ENCODE data around the gene FBXO3. TPM values are rescaled to one million over a fixed set of nuclear protein-coding genes. Genes with fewer than 3 reads are reported as not detected.

FBXO3 gene
- total RNA-seq, 2 experiments from 2014 or later = 12.1 to 21.3 TPM

- no TSS peak for BruUV-seq (replicated peaks)
- H3K9me3 ChIP-seq (ENCODE audit: low read length) = no peaks in the 10 kb centered on the region
- H3K4me2 ChIP-seq (ENCODE audit: low read length) = no peak overlapping the region
- H3K9me2 ChIP-seq (ENCODE audit: insufficient read depth, low read length) = no peaks in the 10 kb centered on the region
- DNase-seq (ENCODE audit: low spot score) = no peak
- H3K27ac ChIP-seq (ENCODE audit: low read depth, low read length, poor library complexity, severe bottlenecking) = no peak overlapping the region
- TF ChIP-seq CTCF (conservative IDR thresholded peaks at IDR 0.05; ENCODE audit: low read length) = no peak
- H2AFZ ChIP-seq (ENCODE audit: low read length) = no peak overlapping the region
- intact Hi-C loops (cut with micrococcal nuclease; ENCODE audit: unreplicated experiment) = no loop called here
- no peaks in the 10 kb centered on the region for H3K79me2 ChIP-seq (ENCODE audit: insufficient read depth, low read depth, low read length)
- H3K4me3 ChIP-seq (ENCODE audit: low read depth, low read length, poor library complexity, severe bottlenecking) = no peak overlapping the region
- no peaks in the 10 kb centered on the region for H3K4me1 ChIP-seq (ENCODE audit: insufficient read depth, low read length, poor library complexity, severe bottlenecking)
- ChIA-PET POLR2A (interaction anchor here (0.6 to 1.4 kb wide), 7 partner anchors 11 to 248 kb away, joined by 3 to 8 read pairs (median 4); no protein-coding TSS in a partner anchor), CTCF (ENCODE audit: unreplicated experiment) (interaction anchor here (0.6 kb wide), 1 partner anchor 45 kb away, joined by 3 read pairs; no protein-coding TSS in a partner anchor)
- no peaks in the 10 kb centered on the region for H4K20me1 ChIP-seq (ENCODE audit: insufficient read depth, low read length)
- peaks cover 39% of the 10 kb centered on the region for H3K36me3 ChIP-seq (ENCODE audit: insufficient read depth, low read length)
Observed at GRCh38 chr11:33761471-33761870, 12.8 kb downstream of the FBXO3 start.

- Histone ChIP-seq H3K9me2 (ENCODE audit: insufficient read depth, low read length) (no peaks in the 10 kb centered on the region), H3K79me2 (ENCODE audit: insufficient read depth, low read depth, low read length) (no peaks in the 10 kb centered on the region), H3K4me3 (ENCODE audit: low read depth, low read length, poor library complexity, severe bottlenecking) (no peak overlapping the region), H3K4me2 (ENCODE audit: low read length) (0 out of 2 replicates have a peak overlapping the region, but pooled peaks have one; percentile 2), H3K4me1 (ENCODE audit: insufficient read depth, low read length, poor library complexity, severe bottlenecking) (peaks cover 8% of the 10 kb centered on the region), H4K20me1 (ENCODE audit: insufficient read depth, low read length) (no peaks in the 10 kb centered on the region), H3K9me3 (ENCODE audit: low read length) (no peaks in the 10 kb centered on the region), H3K27ac (ENCODE audit: low read depth, low read length, poor library complexity, severe bottlenecking) (no peak overlapping the region), H3K36me3 (ENCODE audit: insufficient read depth, low read length) (peaks cover 21% of the 10 kb centered on the region), H2AFZ (ENCODE audit: low read length) (no peak overlapping the region)
- POLR2A ChIA-PET = interaction anchor here (0.9 to 1.7 kb wide), 2 partner anchors 14 to 33 kb away, joined by 6 to 9 read pairs; no protein-coding TSS in a partner anchor
- no TSS peak for BruUV-seq (replicated peaks)
- DNase-seq (ENCODE audit: low spot score) = no peak
- CTCF ChIA-PET (ENCODE audit: unreplicated experiment) = no interaction called here
- no peak for TF ChIP-seq CTCF (conservative IDR thresholded peaks at IDR 0.05; ENCODE audit: low read length)
- no peak for TF ChIP-seq EZH2phosphoT487 (IDR thresholded peaks at IDR 0.05; ENCODE audit: borderline replicate concordance, low read depth, low read length)
- intact Hi-C loops (cut with micrococcal nuclease; ENCODE audit: unreplicated experiment) = no loop called here
Observed at GRCh38 chr11:33753304-33753967, 20.9 kb downstream of the FBXO3 start.

- BruUV-seq (replicated peaks) = no TSS peak
- Histone ChIP-seq H3K4me3 (ENCODE audit: low read depth, low read length, poor library complexity, severe bottlenecking) (no peak overlapping the region), H4K20me1 (ENCODE audit: insufficient read depth, low read length) (no peaks in the 10 kb centered on the region), H3K79me2 (ENCODE audit: insufficient read depth, low read depth, low read length) (no peaks in the 10 kb centered on the region), H3K9me2 (ENCODE audit: insufficient read depth, low read length) (no peaks in the 10 kb centered on the region), H3K27ac (ENCODE audit: low read depth, low read length, poor library complexity, severe bottlenecking) (no peak overlapping the region), H3K36me3 (ENCODE audit: insufficient read depth, low read length) (peaks cover 12% of the 10 kb centered on the region), H2AFZ (ENCODE audit: low read length) (no peak overlapping the region), H3K4me2 (ENCODE audit: low read length) (no peak overlapping the region), H3K4me1 (ENCODE audit: insufficient read depth, low read length, poor library complexity, severe bottlenecking) (peaks cover 8% of the 10 kb centered on the region), H3K9me3 (ENCODE audit: low read length) (no peaks in the 10 kb centered on the region)
- ChIA-PET CTCF (ENCODE audit: unreplicated experiment) (no interaction called here), POLR2A (no interaction called here)
- intact Hi-C loops (cut with micrococcal nuclease; ENCODE audit: unreplicated experiment) = no loop called here
- TF ChIP-seq CTCF (conservative IDR thresholded peaks at IDR 0.05; ENCODE audit: low read length) = no peak
- no peak for TF ChIP-seq EZH2phosphoT487 (IDR thresholded peaks at IDR 0.05; ENCODE audit: borderline replicate concordance, low read depth, low read length)
- DNase-seq (ENCODE audit: low spot score) = no peak
Observed at GRCh38 chr11:33751878-33752277, 22.4 kb downstream of the FBXO3 start.

Data from OCI-LY7 (cell line).